KOPT-K1 (cell line): ENCODE results near the gene EPB41L5.

Experiments
- H3K27ac ChIP-seq: fragments of 200-600 bp; sonication (generic); 2 replicates; pipeline ENCODE4 v1.5.1; 2016; ENCODE audit warnings: antibody characterized with exemption, mild to moderate bottlenecking, low read depth, low read length; ENCODE audit not compliant: poor library complexity, severe bottlenecking
- H3K36me3 ChIP-seq: fragments of 200-600 bp; sonication (generic); 2 replicates; pipeline ENCODE4 v1.5.1; 2017; ENCODE audit warnings: antibody characterized with exemption, mild to moderate bottlenecking, low read length, moderate library complexity; ENCODE audit not compliant: insufficient read depth
- H3K9me3 ChIP-seq: fragments of 200-600 bp; sonication (generic); 2 replicates; pipeline ENCODE4 v1.5.1; 2017; ENCODE audit warnings: antibody characterized with exemption, low read length, mild to moderate bottlenecking; ENCODE audit not compliant: insufficient read depth, poor library complexity, severe bottlenecking

Gene EPB41L5

GRCh38 chr2:120204945-120205670, 192.2 kb downstream of the EPB41L5 start:
- H3K9me3 ChIP-seq = no peaks in the 10 kb centered on the region
- H3K36me3 ChIP-seq = no peaks in the 10 kb centered on the region
- no peak overlapping the region for H3K27ac ChIP-seq

GRCh38 chr2:120206022-120206581, 193.2 kb downstream of the EPB41L5 start:
- no peaks in the 10 kb centered on the region for H3K9me3 ChIP-seq
- no peak overlapping the region for H3K27ac ChIP-seq
- H3K36me3 ChIP-seq = no peaks in the 10 kb centered on the region

GRCh38 chr2:120208381-120209353, 195.8 kb downstream of the EPB41L5 start:
- Histone ChIP-seq H3K27ac (no peak overlapping the region), H3K36me3 (no peaks in the 10 kb centered on the region), H3K9me3 (no peaks in the 10 kb centered on the region)

- Histone ChIP-seq H3K9me3 (no peaks in the 10 kb centered on the region), H3K27ac (no peak overlapping the region), H3K36me3 (no peaks in the 10 kb centered on the region)
Measured at GRCh38 chr2:120209427-120210269, 196.8 kb downstream of the EPB41L5 start.

GRCh38 chr2:120210270-120210693, 197.4 kb downstream of the EPB41L5 start:
- Histone ChIP-seq H3K27ac (no peak overlapping the region), H3K9me3 (no peaks in the 10 kb centered on the region)

GRCh38 chr2:120218181-120218580, 205.3 kb downstream of the EPB41L5 start:
- H3K9me3 ChIP-seq = no peaks in the 10 kb centered on the region
- H3K36me3 ChIP-seq = peaks cover 53% of the 10 kb centered on the region
- H3K27ac ChIP-seq = no peak overlapping the region

More at GRCh38 chr2:120210270-120210693, 197.4 kb downstream of the EPB41L5 start:
- no peaks in the 10 kb centered on the region for H3K36me3 ChIP-seq

GRCh38 chr2:120219291-120219690, 206.4 kb downstream of the EPB41L5 start:
- Histone ChIP-seq H3K9me3 (no peaks in the 10 kb centered on the region), H3K36me3 (peaks cover 53% of the 10 kb centered on the region), H3K27ac (no peak overlapping the region)

GRCh38 chr2:120219766-120220165, 206.9 kb downstream of the EPB41L5 start:
- H3K9me3 ChIP-seq = no peaks in the 10 kb centered on the region
- peaks cover 53% of the 10 kb centered on the region for H3K36me3 ChIP-seq
- H3K27ac ChIP-seq = no peak overlapping the region

GRCh38 chr2:120220756-120221155, 207.9 kb downstream of the EPB41L5 start:
- H3K36me3 ChIP-seq = peaks cover 52% of the 10 kb centered on the region
- no peak overlapping the region for H3K27ac ChIP-seq
- no peaks in the 10 kb centered on the region for H3K9me3 ChIP-seq

- Histone ChIP-seq H3K36me3 (peaks cover 45% of the 10 kb centered on the region), H3K27ac (no peak overlapping the region)
Measured at GRCh38 chr2:120221616-120222015, 208.7 kb downstream of the EPB41L5 start.

GRCh38 chr2:120222186-120223033, 209.5 kb downstream of the EPB41L5 start:
- Histone ChIP-seq H3K27ac (peak overlapping the region; percentile 91), H3K36me3 (peaks cover 45% of the 10 kb centered on the region), H3K9me3 (no peaks in the 10 kb centered on the region)

More at GRCh38 chr2:120221616-120222015, 208.7 kb downstream of the EPB41L5 start:
- no peaks in the 10 kb centered on the region for H3K9me3 ChIP-seq

GRCh38 chr2:120223034-120223912, 210.4 kb downstream of the EPB41L5 start, which contains the start of gene TMEM185B:
Gene TMEM185B (minus strand): TSS chr2:120223400. CDS start chr2:120222976, 424 bp downstream.
- Histone ChIP-seq H3K9me3 (no peaks in the 10 kb centered on the region), H3K27ac (peak within 1 kb of the TSS; percentile 91), H3K36me3 (peaks cover 42% of the 10 kb centered on the region)

- H3K9me3 ChIP-seq = no peaks in the 10 kb centered on the region
- peaks cover 32% of the 10 kb centered on the region for H3K36me3 ChIP-seq
- H3K27ac ChIP-seq = peak overlapping the region; percentile 91
Measured at GRCh38 chr2:120224256-120224655, 211.4 kb downstream of the EPB41L5 start.
